Measurements from ENCODE around the gene SMIM12. TPM values are rescaled to one million over a fixed set of nuclear protein-coding genes. Genes with fewer than 3 reads are reported as not detected.

The SMIM12 gene
- polyA plus RNA-seq, 1 donor from 2014 or later: 42.6 TPM

DNA sequence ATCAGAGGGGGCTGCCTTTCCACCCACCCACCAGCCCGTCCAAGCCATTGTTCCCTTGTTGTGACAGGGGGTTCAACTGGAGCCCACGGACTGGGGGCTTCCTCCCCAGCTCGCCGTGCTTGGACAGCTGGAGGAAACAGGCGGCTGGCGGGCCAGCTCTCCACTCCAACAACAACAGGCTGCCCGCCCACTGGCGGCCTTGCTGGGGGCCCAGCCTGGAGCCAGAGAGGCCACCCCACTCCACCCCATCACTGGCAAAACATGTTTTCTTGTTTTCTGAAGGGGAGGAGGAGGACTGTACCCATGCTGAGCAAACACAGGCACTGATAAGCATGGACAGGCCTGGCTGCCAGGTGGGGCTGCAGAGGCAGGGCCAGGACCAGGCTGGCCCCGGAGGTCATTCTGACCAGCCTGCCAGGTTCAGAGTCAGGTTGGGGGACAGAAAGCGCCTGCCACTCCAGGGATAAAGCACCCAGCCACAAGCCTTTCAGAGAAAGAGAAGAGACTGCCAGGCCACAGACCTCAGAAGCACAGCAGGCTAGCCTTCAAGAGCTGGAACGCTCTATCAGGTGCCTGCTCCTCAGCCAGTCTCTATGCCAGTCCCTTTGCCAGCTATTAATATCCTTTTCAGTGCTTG is 34.0 kb downstream of the SMIM12 start:
- Histone ChIP-seq H2AFZ (ENCODE audit: low read depth, low read length) (no peak overlapping the region), H3K27ac (ENCODE audit: low read length) (no peak overlapping the region), H4K20me1 (ENCODE audit: insufficient read depth) (no peaks in the 10 kb centered on the region), H3F3A (ENCODE audit: insufficient read depth, low read length, poor library complexity, severe bottlenecking) (no peaks in the 10 kb centered on the region), H3K9ac (ENCODE audit: low read length) (no peak overlapping the region), H3K9me3 (ENCODE audit: low read length) (no peaks in the 10 kb centered on the region), H3K36me3 (ENCODE audit: insufficient read depth, low read length) (no peaks in the 10 kb centered on the region), H3K4me3 (ENCODE audit: low read length) (no peak overlapping the region), H3K4me2 (ENCODE audit: low read length) (no peak overlapping the region), H3K27me3 (ENCODE audit: insufficient read depth, low read depth, low read length) (no peaks in the 10 kb centered on the region), H3K9me2 (ENCODE audit: insufficient read depth, low read length) (no peaks in the 10 kb centered on the region), H3K79me2 (replicated peaks; ENCODE audit: insufficient read depth, low read length) (no peaks in the 10 kb centered on the region)
- TF ChIP-seq MXI1 (conservative IDR thresholded peaks at IDR 0.05; ENCODE audit: poor library complexity, severe bottlenecking) (no peak), TAF1 (IDR thresholded peaks at IDR 0.05; ENCODE audit: low read depth) (no peak), EZH2 (IDR thresholded peaks at IDR 0.05; ENCODE audit: borderline replicate concordance, insufficient read depth, low read length, poor library complexity, severe bottlenecking) (no peak), RAD21 (conservative IDR thresholded peaks at IDR 0.05) (no peak), POLR2AphosphoS5 (IDR thresholded peaks at IDR 0.05) (no peak), EP300 (conservative IDR thresholded peaks at IDR 0.05; ENCODE audit: poor library complexity, severe bottlenecking) (no peak), SMC3 (conservative IDR thresholded peaks at IDR 0.05; ENCODE audit: poor library complexity) (no peak)
- TF ChIP-seq, protein P1, sequence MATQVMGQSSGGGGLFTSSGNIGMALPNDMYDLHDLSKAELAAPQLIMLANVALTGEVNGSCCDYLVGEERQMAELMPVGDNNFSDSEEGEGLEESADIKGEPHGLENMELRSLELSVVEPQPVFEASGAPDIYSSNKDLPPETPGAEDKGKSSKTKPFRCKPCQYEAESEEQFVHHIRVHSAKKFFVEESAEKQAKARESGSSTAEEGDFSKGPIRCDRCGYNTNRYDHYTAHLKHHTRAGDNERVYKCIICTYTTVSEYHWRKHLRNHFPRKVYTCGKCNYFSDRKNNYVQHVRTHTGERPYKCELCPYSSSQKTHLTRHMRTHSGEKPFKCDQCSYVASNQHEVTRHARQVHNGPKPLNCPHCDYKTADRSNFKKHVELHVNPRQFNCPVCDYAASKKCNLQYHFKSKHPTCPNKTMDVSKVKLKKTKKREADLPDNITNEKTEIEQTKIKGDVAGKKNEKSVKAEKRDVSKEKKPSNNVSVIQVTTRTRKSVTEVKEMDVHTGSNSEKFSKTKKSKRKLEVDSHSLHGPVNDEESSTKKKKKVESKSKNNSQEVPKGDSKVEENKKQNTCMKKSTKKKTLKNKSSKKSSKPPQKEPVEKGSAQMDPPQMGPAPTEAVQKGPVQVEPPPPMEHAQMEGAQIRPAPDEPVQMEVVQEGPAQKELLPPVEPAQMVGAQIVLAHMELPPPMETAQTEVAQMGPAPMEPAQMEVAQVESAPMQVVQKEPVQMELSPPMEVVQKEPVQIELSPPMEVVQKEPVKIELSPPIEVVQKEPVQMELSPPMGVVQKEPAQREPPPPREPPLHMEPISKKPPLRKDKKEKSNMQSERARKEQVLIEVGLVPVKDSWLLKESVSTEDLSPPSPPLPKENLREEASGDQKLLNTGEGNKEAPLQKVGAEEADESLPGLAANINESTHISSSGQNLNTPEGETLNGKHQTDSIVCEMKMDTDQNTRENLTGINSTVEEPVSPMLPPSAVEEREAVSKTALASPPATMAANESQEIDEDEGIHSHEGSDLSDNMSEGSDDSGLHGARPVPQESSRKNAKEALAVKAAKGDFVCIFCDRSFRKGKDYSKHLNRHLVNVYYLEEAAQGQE (IDR thresholded peaks at IDR 0.05; ENCODE audit: borderline replicate concordance): no peak
- TF ChIP-seq, protein P2, sequence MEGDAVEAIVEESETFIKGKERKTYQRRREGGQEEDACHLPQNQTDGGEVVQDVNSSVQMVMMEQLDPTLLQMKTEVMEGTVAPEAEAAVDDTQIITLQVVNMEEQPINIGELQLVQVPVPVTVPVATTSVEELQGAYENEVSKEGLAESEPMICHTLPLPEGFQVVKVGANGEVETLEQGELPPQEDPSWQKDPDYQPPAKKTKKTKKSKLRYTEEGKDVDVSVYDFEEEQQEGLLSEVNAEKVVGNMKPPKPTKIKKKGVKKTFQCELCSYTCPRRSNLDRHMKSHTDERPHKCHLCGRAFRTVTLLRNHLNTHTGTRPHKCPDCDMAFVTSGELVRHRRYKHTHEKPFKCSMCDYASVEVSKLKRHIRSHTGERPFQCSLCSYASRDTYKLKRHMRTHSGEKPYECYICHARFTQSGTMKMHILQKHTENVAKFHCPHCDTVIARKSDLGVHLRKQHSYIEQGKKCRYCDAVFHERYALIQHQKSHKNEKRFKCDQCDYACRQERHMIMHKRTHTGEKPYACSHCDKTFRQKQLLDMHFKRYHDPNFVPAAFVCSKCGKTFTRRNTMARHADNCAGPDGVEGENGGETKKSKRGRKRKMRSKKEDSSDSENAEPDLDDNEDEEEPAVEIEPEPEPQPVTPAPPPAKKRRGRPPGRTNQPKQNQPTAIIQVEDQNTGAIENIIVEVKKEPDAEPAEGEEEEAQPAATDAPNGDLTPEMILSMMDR (IDR thresholded peaks at IDR 0.05; ENCODE audit: poor library complexity, severe bottlenecking): no peak

DNA sequence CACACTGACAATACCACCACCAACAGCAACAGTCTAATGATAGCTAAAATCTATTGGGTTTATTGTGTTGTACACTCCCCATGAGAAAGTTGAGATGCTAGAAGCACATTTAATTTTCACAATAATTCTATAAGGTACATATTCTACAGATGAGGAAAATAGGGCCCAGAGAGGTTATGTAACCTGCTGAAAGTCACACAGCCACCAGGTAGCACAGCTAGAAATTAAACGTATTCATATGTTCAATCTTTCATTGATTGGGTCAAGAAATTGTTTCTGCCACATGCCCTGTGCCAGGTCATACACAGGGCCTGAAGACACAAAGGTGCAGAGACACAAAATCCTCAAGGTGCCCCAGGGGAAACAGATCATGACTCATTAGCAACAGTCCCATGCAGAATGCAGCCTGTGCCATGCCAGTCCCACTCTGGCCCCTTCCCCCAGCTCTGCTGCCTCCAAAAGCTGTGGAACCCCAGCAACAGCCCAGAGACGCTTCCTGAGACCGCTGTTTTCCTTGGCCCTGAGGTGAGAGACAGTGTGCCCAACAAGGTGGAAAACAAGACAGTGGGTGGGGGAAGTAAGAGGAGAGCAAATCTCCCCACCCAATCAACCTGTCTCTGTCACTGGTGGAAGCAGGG is 34.6 kb downstream of the SMIM12 start:
- Histone ChIP-seq H3F3A (ENCODE audit: insufficient read depth, low read length, poor library complexity, severe bottlenecking) (no peaks in the 10 kb centered on the region), H2AFZ (ENCODE audit: low read depth, low read length) (no peak overlapping the region), H3K79me2 (replicated peaks; ENCODE audit: insufficient read depth, low read length) (no peaks in the 10 kb centered on the region), H3K9ac (ENCODE audit: low read length) (no peak overlapping the region), H3K4me3 (ENCODE audit: low read length) (no peak overlapping the region), H3K36me3 (ENCODE audit: insufficient read depth, low read length) (no peaks in the 10 kb centered on the region), H3K9me3 (ENCODE audit: low read length) (no peaks in the 10 kb centered on the region), H3K27ac (ENCODE audit: low read length) (no peak overlapping the region), H3K4me2 (ENCODE audit: low read length) (no peak overlapping the region), H4K20me1 (ENCODE audit: insufficient read depth) (no peaks in the 10 kb centered on the region), H3K27me3 (ENCODE audit: insufficient read depth, low read depth, low read length) (no peaks in the 10 kb centered on the region), H3K9me2 (ENCODE audit: insufficient read depth, low read length) (no peaks in the 10 kb centered on the region)
- no peak for TF ChIP-seq TAF1 (IDR thresholded peaks at IDR 0.05; ENCODE audit: low read depth)
- TF ChIP-seq EP300 (conservative IDR thresholded peaks at IDR 0.05; ENCODE audit: poor library complexity, severe bottlenecking): no peak
- TF ChIP-seq, protein P1 (IDR thresholded peaks at IDR 0.05; ENCODE audit: borderline replicate concordance): no peak
- no peak for TF ChIP-seq POLR2AphosphoS5 (IDR thresholded peaks at IDR 0.05)
- TF ChIP-seq, protein P2 (IDR thresholded peaks at IDR 0.05; ENCODE audit: poor library complexity, severe bottlenecking): no peak
- TF ChIP-seq RAD21 (conservative IDR thresholded peaks at IDR 0.05): no peak
- TF ChIP-seq SMC3 (conservative IDR thresholded peaks at IDR 0.05; ENCODE audit: poor library complexity): no peak
- no peak for TF ChIP-seq MXI1 (conservative IDR thresholded peaks at IDR 0.05; ENCODE audit: poor library complexity, severe bottlenecking)
- no peak for TF ChIP-seq EZH2 (IDR thresholded peaks at IDR 0.05; ENCODE audit: borderline replicate concordance, insufficient read depth, low read length, poor library complexity, severe bottlenecking)

Data from neural cell (in vitro differentiated cells).